ENCODE measurements around the gene TRAP1. TPM values are rescaled to one million over a fixed set of nuclear protein-coding genes. Genes with fewer than 3 reads are reported as not detected.

Gene TRAP1
- 94.9 TPM for polyA plus RNA-seq (ENCODE audit: insufficient read length)

- no peak for DNase-seq (ENCODE audit: low read depth)
Measured at GRCh38 chr16:3717235-3718018, at the start of gene TRAP1. Gene TRAP1 (minus strand): TSS chr16:3717524. CDS start chr16:3717508, 16 bp downstream.

GRCh38 chr16:3766177-3766576 lies 48.9 kb upstream of the TRAP1 start:
- DNase-seq (ENCODE audit: low read depth), result no peak

- DNase-seq (ENCODE audit: low read depth), result no peak
Measured at GRCh38 chr16:3764409-3764808, 47.1 kb upstream of the TRAP1 start.

GRCh38 chr16:3762107-3762750 lies 44.9 kb upstream of the TRAP1 start:
- DNase-seq (ENCODE audit: low read depth), result no peak

GRCh38 chr16:3761375-3762106 lies 44.2 kb upstream of the TRAP1 start:
- DNase-seq (ENCODE audit: low read depth), result no peak

GRCh38 chr16:3760518-3760917 lies 43.2 kb upstream of the TRAP1 start:
- no peak for DNase-seq (ENCODE audit: low read depth)

- DNase-seq (ENCODE audit: low read depth), result no peak
Measured at GRCh38 chr16:3759736-3760135, 42.4 kb upstream of the TRAP1 start.

- no peak for DNase-seq (ENCODE audit: low read depth)
Measured at GRCh38 chr16:3756113-3756512, 38.8 kb upstream of the TRAP1 start.

- no peak for DNase-seq (ENCODE audit: low read depth)
Measured at GRCh38 chr16:3755249-3755648, 37.9 kb upstream of the TRAP1 start.

- DNase-seq (ENCODE audit: low read depth), result no peak
Measured at GRCh38 chr16:3754772-3755171, 37.4 kb upstream of the TRAP1 start.

- DNase-seq (ENCODE audit: low read depth), result no peak
Measured at GRCh38 chr16:3754081-3754703, 36.9 kb upstream of the TRAP1 start.

- no peak for DNase-seq (ENCODE audit: low read depth)
Measured at GRCh38 chr16:3752984-3753383, 35.7 kb upstream of the TRAP1 start.

- DNase-seq (ENCODE audit: low read depth), result no peak
Measured at GRCh38 chr16:3751878-3752277, 34.6 kb upstream of the TRAP1 start.

- DNase-seq (ENCODE audit: low read depth), result no peak
Measured at GRCh38 chr16:3748307-3748706, 31.0 kb upstream of the TRAP1 start.

GRCh38 chr16:3745751-3746355 lies 28.5 kb upstream of the TRAP1 start:
- DNase-seq (ENCODE audit: low read depth), result no peak

- no peak for DNase-seq (ENCODE audit: low read depth)
Measured at GRCh38 chr16:3744018-3744417, 26.7 kb upstream of the TRAP1 start.

- no peak for DNase-seq (ENCODE audit: low read depth)
Measured at GRCh38 chr16:3740934-3741333, 23.6 kb upstream of the TRAP1 start.

GRCh38 chr16:3740186-3740585 lies 22.9 kb upstream of the TRAP1 start:
- no peak for DNase-seq (ENCODE audit: low read depth)

GRCh38 chr16:3739636-3740035 lies 22.3 kb upstream of the TRAP1 start:
- DNase-seq (ENCODE audit: low read depth), result no peak

- no peak for DNase-seq (ENCODE audit: low read depth)
Measured at GRCh38 chr16:3738541-3738940, 21.2 kb upstream of the TRAP1 start.

GRCh38 chr16:3738128-3738527 lies 20.8 kb upstream of the TRAP1 start:
- no peak for DNase-seq (ENCODE audit: low read depth)

- no peak for DNase-seq (ENCODE audit: low read depth)
Measured at GRCh38 chr16:3737181-3737580, 19.9 kb upstream of the TRAP1 start.
